ENCODE data around the gene ICAM1.
A peak's percentile ranks its signal among the peaks of the same experiment; 100 is the strongest.
"Not testable (repeated sequence)": the region's sequence is repeated elsewhere in the genome, so short reads cannot be mapped to it uniquely, and the experiment has no call there.

Gene ICAM1

DNA sequence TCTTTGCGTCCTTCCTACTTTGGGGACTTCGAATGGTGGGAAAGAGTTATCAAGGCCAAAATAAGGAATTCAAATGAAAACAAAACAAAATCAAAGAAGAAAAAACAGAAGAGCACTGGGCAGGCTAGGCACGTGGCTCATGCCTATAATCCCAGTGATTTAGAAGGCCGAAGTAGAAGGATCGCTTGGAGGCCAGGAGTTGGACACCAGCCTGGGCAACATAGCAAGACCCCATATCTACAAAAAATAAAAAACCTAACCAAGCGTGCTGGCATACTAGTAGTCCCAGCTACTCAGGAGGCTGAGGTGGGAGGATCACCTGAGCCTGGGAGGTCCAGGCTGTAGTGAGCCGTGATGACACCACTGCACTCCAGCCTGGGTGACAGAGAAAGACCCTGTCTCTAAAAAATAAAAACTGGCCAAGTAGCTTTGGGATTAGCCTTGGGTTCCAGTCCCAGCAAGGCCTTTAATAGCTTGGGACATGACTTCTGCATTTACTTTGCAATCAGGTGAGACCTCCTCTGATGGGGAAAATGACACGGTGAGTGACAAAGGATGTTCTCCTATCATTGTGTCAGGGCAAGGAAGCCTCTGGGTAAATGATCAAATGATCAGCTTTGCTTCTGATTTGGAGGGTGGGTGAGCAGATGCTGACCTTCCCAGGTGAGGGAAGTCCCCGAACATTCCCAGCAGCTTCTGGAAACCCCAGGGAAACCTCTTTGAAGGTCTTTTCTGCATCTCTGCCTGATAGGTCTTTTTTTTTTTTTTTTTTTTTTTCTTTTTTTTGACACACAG is 7.1 kb downstream of the ICAM1 start:
- DNase-seq (ENCODE audit: low spot score) = no peak

DNA sequence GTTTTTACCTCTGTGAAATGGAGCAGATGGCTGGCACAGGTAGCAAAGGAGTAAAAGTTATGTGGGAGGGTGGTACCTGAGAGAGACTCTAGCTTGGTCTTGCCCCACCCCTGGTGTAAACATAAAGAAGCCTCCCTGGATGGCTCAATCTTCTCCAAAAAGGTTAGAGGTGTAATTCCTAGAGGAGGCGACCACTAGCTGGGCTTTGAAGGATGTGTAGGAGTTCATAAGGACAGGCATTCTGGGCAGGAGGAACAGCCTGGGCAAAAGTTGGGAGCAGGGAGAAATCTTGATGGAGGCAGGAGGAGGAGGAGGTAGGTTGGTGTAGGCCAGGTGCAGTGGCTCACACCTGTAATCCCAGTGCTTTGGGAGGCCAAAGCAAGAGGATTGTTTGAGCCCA is 8.0 kb downstream of the ICAM1 start:
- DNase-seq (ENCODE audit: low spot score) = no peak

DNA sequence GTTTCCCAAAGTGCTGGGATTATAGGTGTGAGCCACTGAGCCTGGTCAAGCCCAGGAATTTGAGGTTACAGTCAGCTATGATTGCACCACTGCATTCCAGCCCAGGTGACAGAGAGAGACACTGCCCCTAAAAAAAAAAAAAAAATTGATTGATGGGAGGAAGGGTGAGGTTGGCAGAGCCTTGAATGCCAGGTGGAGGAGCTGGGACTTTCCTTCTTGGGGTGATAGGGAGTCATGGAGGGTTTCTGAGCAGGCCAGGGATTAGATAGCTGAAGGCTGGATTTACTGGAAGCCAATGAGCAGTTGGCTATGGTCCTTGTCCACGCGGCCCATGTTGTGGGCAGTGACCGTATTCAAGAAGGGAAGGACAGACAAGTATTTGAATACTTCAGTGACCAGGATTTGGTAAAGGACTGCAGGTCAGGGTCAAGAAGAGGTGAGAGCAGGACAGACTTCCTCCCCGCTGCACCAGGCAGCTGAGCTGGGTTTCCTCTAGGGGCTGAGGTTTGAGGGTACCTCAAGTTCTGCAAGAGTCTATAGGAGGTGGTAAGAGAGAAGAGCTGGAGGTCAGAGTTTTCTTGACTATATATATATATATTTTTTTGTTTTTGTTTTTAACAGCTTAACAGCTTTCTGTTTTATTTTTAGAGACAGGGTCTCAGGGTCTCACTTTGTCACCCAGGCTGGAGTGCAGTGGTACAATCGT is 9.0 kb downstream of the ICAM1 start:
- DNase-seq (ENCODE audit: low spot score) = no peak

DNA sequence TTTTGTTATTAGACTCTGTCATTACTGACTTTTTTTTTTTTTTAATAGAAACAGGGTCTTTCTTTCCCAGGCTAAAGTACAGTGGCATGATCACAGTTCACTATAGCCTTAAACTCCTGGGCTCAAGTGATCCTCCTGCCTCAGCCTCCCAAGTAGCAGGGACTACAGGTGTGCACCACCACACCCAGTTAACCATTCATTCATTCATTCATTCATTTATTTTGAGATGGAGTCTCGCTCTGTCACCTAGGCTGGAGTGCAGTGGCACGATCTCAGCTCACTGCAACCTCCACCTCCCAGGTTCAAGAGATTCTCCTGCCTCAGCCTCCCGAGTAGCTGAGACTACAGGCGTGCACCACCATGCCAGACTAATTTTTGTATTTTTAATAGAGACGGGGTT is 11.1 kb downstream of the ICAM1 start:
- DNase-seq (ENCODE audit: low spot score) = not testable (repeated sequence)

GRCh38 chr19:10283301-10284064 is 12.6 kb downstream of the ICAM1 start:
- no peak for DNase-seq (ENCODE audit: low spot score)

GRCh38 chr19:10284065-10284959 is 13.4 kb downstream of the ICAM1 start:
- DNase-seq (ENCODE audit: low spot score) = no peak

- DNase-seq (ENCODE audit: low spot score) = no peak
Measured at GRCh38 chr19:10284960-10285278, 14.0 kb downstream of the ICAM1 start.

DNA sequence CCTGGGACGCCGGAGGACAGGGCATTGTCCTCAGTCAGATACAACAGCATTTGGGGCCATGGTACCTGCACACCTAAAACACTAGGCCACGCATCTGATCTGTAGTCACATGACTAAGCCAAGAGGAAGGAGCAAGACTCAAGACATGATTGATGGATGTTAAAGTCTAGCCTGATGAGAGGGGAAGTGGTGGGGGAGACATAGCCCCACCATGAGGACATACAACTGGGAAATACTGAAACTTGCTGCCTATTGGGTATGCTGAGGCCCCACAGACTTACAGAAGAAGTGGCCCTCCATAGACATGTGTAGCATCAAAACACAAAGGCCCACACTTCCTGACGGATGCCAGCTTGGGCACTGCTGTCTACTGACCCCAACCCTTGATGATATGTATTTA is 14.5 kb downstream of the ICAM1 start:
- no peak for DNase-seq (ENCODE audit: low spot score)

DNA sequence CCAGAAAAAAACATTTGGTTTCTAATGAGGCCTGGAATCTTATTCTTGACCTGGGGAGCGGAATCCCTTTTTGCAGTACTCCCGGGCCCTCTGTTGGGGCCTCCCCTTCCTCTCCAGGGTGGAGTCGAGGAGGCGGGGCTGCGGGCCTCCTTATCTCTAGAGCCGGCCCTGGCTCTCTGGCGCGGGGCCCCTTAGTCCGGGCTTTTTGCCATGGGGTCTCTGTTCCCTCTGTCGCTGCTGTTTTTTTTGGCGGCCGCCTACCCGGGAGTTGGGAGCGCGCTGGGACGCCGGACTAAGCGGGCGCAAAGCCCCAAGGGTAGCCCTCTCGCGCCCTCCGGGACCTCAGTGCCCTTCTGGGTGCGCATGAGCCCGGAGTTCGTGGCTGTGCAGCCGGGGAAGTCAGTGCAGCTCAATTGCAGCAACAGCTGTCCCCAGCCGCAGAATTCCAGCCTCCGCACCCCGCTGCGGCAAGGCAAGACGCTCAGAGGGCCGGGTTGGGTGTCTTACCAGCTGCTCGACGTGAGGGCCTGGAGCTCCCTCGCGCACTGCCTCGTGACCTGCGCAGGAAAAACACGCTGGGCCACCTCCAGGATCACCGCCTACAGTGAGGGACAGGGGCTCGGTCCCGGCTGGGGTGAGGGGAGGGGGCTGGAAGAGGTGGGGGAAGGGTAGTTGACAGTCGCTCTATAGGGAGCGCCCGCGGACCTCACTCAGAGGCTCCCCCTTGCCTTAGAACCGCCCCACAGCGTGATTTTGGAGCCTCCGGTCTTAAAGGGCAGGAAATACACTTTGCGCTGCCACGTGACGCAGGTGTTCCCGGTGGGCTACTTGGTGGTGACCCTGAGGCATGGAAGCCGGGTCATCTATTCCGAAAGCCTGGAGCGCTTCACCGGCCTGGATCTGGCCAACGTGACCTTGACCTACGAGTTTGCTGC is 16.1 kb downstream of the ICAM1 start, which contains the start of gene ICAM4:
TSS of gene ICAM4 (plus strand) at position 153 of the 935 bp plus-strand sequence. CDS start at position 211, 58 bp downstream.
- DNase-seq (ENCODE audit: low spot score) = no peak

DNA sequence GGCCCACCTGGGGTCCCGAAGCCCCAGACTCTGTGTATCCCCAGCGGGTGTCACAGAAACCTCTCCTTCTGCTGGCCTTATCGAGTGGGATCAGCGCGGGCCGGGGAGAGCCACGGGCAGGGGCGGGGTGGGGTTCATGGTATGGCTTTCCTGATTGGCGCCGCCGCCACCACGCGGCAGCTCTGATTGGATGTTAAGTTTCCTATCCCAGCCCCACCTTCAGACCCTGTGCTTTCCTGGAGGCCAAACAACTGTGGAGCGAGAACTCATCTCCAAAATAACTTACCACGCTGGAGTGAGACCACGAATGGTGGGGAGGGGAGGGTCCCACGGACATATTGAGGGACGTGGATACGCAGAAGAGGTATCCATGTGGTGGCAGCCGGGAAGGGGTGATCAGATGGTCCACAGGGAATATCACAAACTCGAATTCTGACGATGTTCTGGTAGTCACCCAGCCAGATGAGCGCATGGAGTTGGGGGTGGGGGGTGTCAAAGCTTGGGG is 17.8 kb downstream of the ICAM1 start:
- DNase-seq (ENCODE audit: low spot score) = peak; percentile 65

GRCh38 chr19:10289167-10289835 is 18.4 kb downstream of the ICAM1 start:
- DNase-seq (ENCODE audit: low spot score) = no peak

GRCh38 chr19:10289836-10290356 is 19.0 kb downstream of the ICAM1 start, which contains the start of gene ICAM5:
ICAM5 (plus strand) TSS chr19:10289952; CDS start chr19:10290044, 92 bp downstream.
- no peak for DNase-seq (ENCODE audit: low spot score)

DNA sequence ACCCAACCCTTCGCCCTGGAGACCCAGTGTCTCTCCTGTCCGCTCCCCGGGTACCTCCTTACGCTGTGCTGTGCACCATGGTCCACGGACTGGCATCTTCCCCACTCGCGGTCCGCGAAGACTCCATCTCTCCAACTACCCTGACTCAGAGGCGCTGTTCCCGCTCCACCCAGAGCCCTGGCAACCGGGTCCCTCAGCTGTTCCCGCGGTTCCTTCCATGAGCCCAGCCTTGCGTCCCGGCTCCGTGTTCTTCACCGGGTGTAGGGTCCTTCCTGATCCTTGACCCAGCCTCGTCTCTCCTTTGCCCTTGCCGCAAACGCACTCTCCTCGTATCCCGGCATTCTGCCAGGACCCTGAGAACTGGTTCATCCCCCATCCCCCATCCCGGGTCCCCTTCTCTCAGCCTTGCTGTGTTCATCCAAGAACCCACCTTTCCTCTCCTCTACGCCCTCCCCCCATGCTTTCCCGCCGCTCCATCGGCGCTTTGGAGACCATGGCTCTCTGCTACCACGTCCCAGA is 19.5 kb downstream of the ICAM1 start:
- no peak for DNase-seq (ENCODE audit: low spot score)

GRCh38 chr19:10290876-10291553 is 20.1 kb downstream of the ICAM1 start:
- peak; percentile 67 for DNase-seq (ENCODE audit: low spot score)

DNA sequence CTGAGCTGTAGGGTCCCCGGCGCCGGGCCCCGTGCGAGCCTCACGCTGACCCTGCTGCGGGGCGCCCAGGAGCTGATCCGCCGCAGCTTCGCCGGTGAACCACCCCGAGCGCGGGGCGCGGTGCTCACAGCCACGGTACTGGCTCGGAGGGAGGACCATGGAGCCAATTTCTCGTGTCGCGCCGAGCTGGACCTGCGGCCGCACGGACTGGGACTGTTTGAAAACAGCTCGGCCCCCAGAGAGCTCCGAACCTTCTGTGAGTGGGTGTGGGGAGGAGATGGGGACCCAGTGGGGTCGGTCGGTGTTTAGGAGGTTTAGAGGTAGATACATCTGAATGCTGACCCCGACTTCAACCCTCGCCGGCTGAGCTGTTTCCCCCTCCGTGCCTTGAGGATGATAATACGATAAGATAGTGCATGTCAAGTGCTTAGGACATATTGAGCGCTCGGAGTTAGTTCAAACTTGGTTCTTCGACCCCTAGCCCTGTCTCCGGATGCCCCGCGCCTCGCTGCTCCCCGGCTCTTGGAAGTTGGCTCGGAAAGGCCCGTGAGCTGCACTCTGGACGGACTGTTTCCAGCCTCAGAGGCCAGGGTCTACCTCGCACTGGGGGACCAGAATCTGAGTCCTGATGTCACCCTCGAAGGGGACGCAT is 20.8 kb downstream of the ICAM1 start:
- DNase-seq (ENCODE audit: low spot score) = peak; percentile 64

DNA sequence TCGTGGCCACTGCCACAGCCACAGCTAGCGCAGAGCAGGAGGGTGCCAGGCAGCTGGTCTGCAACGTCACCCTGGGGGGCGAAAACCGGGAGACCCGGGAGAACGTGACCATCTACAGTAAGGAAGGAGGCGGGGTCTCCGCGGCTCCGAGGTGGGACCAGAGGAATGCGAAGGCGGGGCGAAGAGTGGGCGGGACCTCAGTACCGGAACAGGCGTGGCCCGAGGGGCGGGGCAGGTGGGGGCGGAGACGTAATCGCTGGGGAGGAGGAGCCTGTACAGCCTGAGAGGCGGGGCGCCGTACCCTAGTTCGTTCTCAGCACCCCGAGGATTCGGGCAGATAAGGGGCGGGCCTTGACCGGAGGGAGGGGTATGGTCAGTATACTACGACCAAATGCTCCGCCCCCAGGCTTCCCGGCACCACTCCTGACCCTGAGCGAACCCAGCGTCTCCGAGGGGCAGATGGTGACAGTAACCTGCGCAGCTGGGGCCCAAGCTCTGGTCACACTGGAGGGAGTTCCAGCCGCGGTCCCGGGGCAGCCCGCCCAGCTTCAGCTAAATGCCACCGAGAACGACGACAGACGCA is 21.4 kb downstream of the ICAM1 start:
- DNase-seq (ENCODE audit: low spot score) = peak; percentile 73

- peak; percentile 62 for DNase-seq (ENCODE audit: low spot score)
Measured at GRCh38 chr19:10292789-10293636, 22.1 kb downstream of the ICAM1 start.
